CD4-positive, alpha-beta memory T cell (primary cell): Measurements from ENCODE around the gene CCDC102A. TPM values are rescaled to one million over a fixed set of nuclear protein-coding genes. Genes with fewer than 3 reads are reported as not detected.

Experiments used
- CTCF ChIA-PET: fragments of 350-600 bp; sonication (Branson Sonifier 250); formaldehyde crosslinking; loops from one replicate; lab custom pipeline; 2021; ENCODE audit warnings: inconsistent platforms; ENCODE audit not compliant: partially characterized antibody; lab: Charles Lee
- POLR2A ChIA-PET: fragments of 350-600 bp; sonication (Branson Sonifier 250); formaldehyde crosslinking; loops from one replicate; lab custom pipeline; 2021; ENCODE audit not compliant: partially characterized antibody; lab: Charles Lee
- DNase-seq, 5 donors: peaks; one replicate each; pipeline versions ENCODE4 v3.0.0 to v3.0.0-alpha.2; 2020 to 2022; ENCODE audit warnings: mixed read lengths in 1 of 5
- H3K27ac ChIP-seq: one replicate; pipeline ENCODE4 v1.7.0; 2013; ENCODE audit warnings: low read depth, low read length
- H3K27me3 ChIP-seq: 2 replicates; pipeline ENCODE4 v1.7.0; 2013; ENCODE audit warnings: mild to moderate bottlenecking, low read length, moderate library complexity; ENCODE audit not compliant: insufficient read depth
- H3K36me3 ChIP-seq: 2 replicates; pipeline ENCODE4 v1.7.0; 2013; ENCODE audit warnings: mild to moderate bottlenecking, low read length, moderate library complexity; ENCODE audit not compliant: insufficient read depth
- H3K4me1 ChIP-seq: 2 replicates; pipeline ENCODE4 v1.7.0; 2013; ENCODE audit warnings: mild to moderate bottlenecking, low read length, moderate library complexity; ENCODE audit not compliant: insufficient read depth
- H3K4me3 ChIP-seq, 2 donors: one replicate each; pipeline ENCODE4 v1.7.0; 2013; ENCODE audit warnings: low read length in 2 of 2, mild to moderate bottlenecking in 1 of 2
- H3K9me3 ChIP-seq, 2 donors: one replicate each; pipeline ENCODE4 v1.7.0; 2013; ENCODE audit warnings: low read length in 2 of 2, control low read depth in 1 of 2; ENCODE audit not compliant: control insufficient read depth in 1 of 2
- H3K27ac Mint-ChIP-seq, 7 donors: one replicate each; pipeline ENCODE4 v1.8.0; 2020 to 2021; ENCODE audit warnings: mixed read lengths in 7 of 7, mild to moderate bottlenecking in 6 of 7, inconsistent platforms in 3 of 7, moderate library complexity in 3 of 7
- H3K27me3 Mint-ChIP-seq, 2 donors: one replicate each; pipeline ENCODE4 v1.8.0; 2020 to 2021; ENCODE audit warnings: mixed read lengths in 2 of 2
- H3K36me3 Mint-ChIP-seq, 2 donors: one replicate each; pipeline ENCODE4 v1.8.0; 2020 to 2021; ENCODE audit warnings: mixed read lengths in 2 of 2, inconsistent platforms in 1 of 2, mild to moderate bottlenecking in 1 of 2
- H3K4me1 Mint-ChIP-seq, 4 donors: one replicate each; pipeline ENCODE4 v1.8.0; 2020 to 2021; ENCODE audit warnings: mixed read lengths in 4 of 4, mild to moderate bottlenecking in 1 of 4
- H3K4me3 Mint-ChIP-seq, 8 donors: one replicate each; pipeline ENCODE4 v1.8.0; 2020 to 2021; ENCODE audit warnings: mixed read lengths in 8 of 8, mild to moderate bottlenecking in 7 of 8, moderate library complexity in 6 of 8, inconsistent platforms in 3 of 8
- H3K9me3 Mint-ChIP-seq, 8 donors: one replicate each; pipeline ENCODE4 v1.8.0; 2020 to 2021; ENCODE audit warnings: mixed read lengths in 8 of 8, mild to moderate bottlenecking in 5 of 8, inconsistent platforms in 3 of 8, moderate library complexity in 1 of 8
- intact Hi-C: fragments of 100-400 bp; cut with micrococcal nuclease; formaldehyde crosslinking; loops from one replicate; pipeline ENCODE4 v1.15.1; 2023
- polyA plus RNA-seq, 2 donors: library from polyadenylated mRNA; unstranded; fragments of 300-500 nt; fragmentation: Illumina TruSeq; gene quantifications; one replicate each; pipeline ENCODE4 v1.2.3, GENCODE V29; 2021
- total RNA-seq, 2 experiments: library from RNA; stranded (reverse); gene quantifications; one replicate each; pipeline ENCODE4 v1.2.3, GENCODE V29; 2021

The CCDC102A gene
- total and polyA plus RNA-seq, 4 experiments from 2014 or later, result 1.2 to 9.9 (median 5.1) TPM

GRCh38 chr16:57529391-57530103 is 6.8 kb downstream of the CCDC102A start:
- H3K27ac Mint-ChIP-seq, result peak overlapping the region; percentile 92 to 97 (median 96)
- H3K27me3 ChIP-seq, result no peaks in the 10 kb centered on the region
- no peaks in the 10 kb centered on the region for H3K27me3 Mint-ChIP-seq
- H3K36me3 ChIP-seq, result no peaks in the 10 kb centered on the region
- H3K4me3 Mint-ChIP-seq, result peak overlapping the region in 7 of 8 donors; percentile 77 to 89 (median 82)
- peaks cover 9 to 13% of the 10 kb centered on the region in 2 donors for H3K36me3 Mint-ChIP-seq
- intact Hi-C loops, result no loop called here
- POLR2A ChIA-PET, result interaction anchor here (1.0 to 1.5 kb wide), 6 partner anchors 9 to 67 kb away, joined by 3 to 9 read pairs (median 6); partner anchors contain the start of gene POLR2C
- peaks cover 46 to 55% (median 50%) of the 10 kb centered on the region in 4 donors for H3K4me1 Mint-ChIP-seq
- H3K9me3 ChIP-seq, result no peaks in the 10 kb centered on the region
- no peak overlapping the region for H3K4me3 ChIP-seq
- H3K27ac ChIP-seq, result peak overlapping the region; percentile 60
- H3K4me1 ChIP-seq, result peaks cover 54% of the 10 kb centered on the region
- no peak for DNase-seq
- CTCF ChIA-PET, result interaction anchor here (0.7 to 3.6 kb wide), 3 partner anchors 10 to 229 kb away, joined by 3 to 28 read pairs (median 12); no protein-coding TSS in a partner anchor
- peaks cover 0 to 2% (median 0%) of the 10 kb centered on the region in 8 donors for H3K9me3 Mint-ChIP-seq

GRCh38 chr16:57528499-57529390 is 7.6 kb downstream of the CCDC102A start:
- Histone ChIP-seq H3K27ac (no peak overlapping the region), H3K4me3 (no peak overlapping the region), H3K9me3 (no peaks in the 10 kb centered on the region), H3K27me3 (no peaks in the 10 kb centered on the region), H3K4me1 (peaks cover 46% of the 10 kb centered on the region), H3K36me3 (no peaks in the 10 kb centered on the region)
- peaks cover 9 to 13% of the 10 kb centered on the region in 2 donors for H3K36me3 Mint-ChIP-seq
- DNase-seq, result no peak
- H3K27me3 Mint-ChIP-seq, result no peaks in the 10 kb centered on the region
- ChIA-PET POLR2A (no interaction called here), CTCF (interaction anchor here (1.2 to 2.5 kb wide), 3 partner anchors 9 to 110 kb away, joined by 3 to 12 read pairs (median 5); no protein-coding TSS in a partner anchor)
- peaks cover 38 to 47% (median 42%) of the 10 kb centered on the region in 4 donors for H3K4me1 Mint-ChIP-seq
- peak overlapping the region in 1 of 8 donors; percentile 89 for H3K4me3 Mint-ChIP-seq
- intact Hi-C loops, result no loop called here
- H3K27ac Mint-ChIP-seq, result peak overlapping the region in 1 of 7 donors; percentile 97
- no peaks in the 10 kb centered on the region for H3K9me3 Mint-ChIP-seq

GRCh38 chr16:57527610-57528360 is 8.6 kb downstream of the CCDC102A start:
- intact Hi-C loops, result no loop called here
- no peaks in the 10 kb centered on the region for H3K9me3 Mint-ChIP-seq
- H3K4me1 ChIP-seq, result peaks cover 36% of the 10 kb centered on the region

GRCh38 chr16:57527027-57527426 is 9.3 kb downstream of the CCDC102A start:
- no peak overlapping the region for H3K27ac Mint-ChIP-seq
- no peaks in the 10 kb centered on the region for H3K27me3 Mint-ChIP-seq

More at GRCh38 chr16:57527610-57528360, 8.6 kb downstream of the CCDC102A start:
- Histone ChIP-seq H3K36me3 (no peaks in the 10 kb centered on the region), H3K27ac (no peak overlapping the region), H3K27me3 (no peaks in the 10 kb centered on the region), H3K9me3 (no peaks in the 10 kb centered on the region), H3K4me3 (no peak overlapping the region)
- Mint-ChIP-seq H3K4me1 (peaks cover 32 to 37% (median 34%) of the 10 kb centered on the region in 4 donors), H3K4me3 (no peak overlapping the region), H3K27ac (peak overlapping the region in 1 of 7 donors; percentile 46), H3K27me3 (no peaks in the 10 kb centered on the region), H3K36me3 (peaks cover 9 to 13% of the 10 kb centered on the region in 2 donors)
- CTCF ChIA-PET, result interaction anchor here (1.2 to 2.5 kb wide), 4 partner anchors 8 to 109 kb away, joined by 3 to 12 read pairs (median 4); no protein-coding TSS in a partner anchor
- POLR2A ChIA-PET, result interaction anchor here (1.5 kb wide), 1 partner anchor 9 kb away, joined by 6 read pairs; the partner anchor contains the start of gene CCDC102A
- no peak for DNase-seq

GRCh38 chr16:57526498-57526897 is 9.9 kb downstream of the CCDC102A start:
- H3K27me3 ChIP-seq, result no peaks in the 10 kb centered on the region
- Mint-ChIP-seq H3K36me3 (peaks cover 9 to 13% of the 10 kb centered on the region in 2 donors), H3K4me3 (no peak overlapping the region), H3K27ac (peak overlapping the region in 2 of 7 donors; percentile 24 to 66), H3K9me3 (no peaks in the 10 kb centered on the region), H3K4me1 (peaks cover 21 to 24% (median 22%) of the 10 kb centered on the region in 4 donors), H3K27me3 (no peaks in the 10 kb centered on the region)
- DNase-seq, result no peak
- no peak overlapping the region for H3K27ac ChIP-seq
- CTCF ChIA-PET, result interaction anchor here (0.7 to 1.1 kb wide), 2 partner anchors 10 to 64 kb away, joined by 3 read pairs; partner anchors contain the start of gene CCDC102A
- intact Hi-C loops, result no loop called here
- H3K4me1 ChIP-seq, result peaks cover 23% of the 10 kb centered on the region
- no peak overlapping the region for H3K4me3 ChIP-seq
- H3K9me3 ChIP-seq, result no peaks in the 10 kb centered on the region
- POLR2A ChIA-PET, result interaction anchor here (0.9 to 1.5 kb wide), 2 partner anchors 9 to 10 kb away, joined by 4 to 6 read pairs; partner anchors contain the start of gene CCDC102A
- H3K36me3 ChIP-seq, result no peaks in the 10 kb centered on the region

More at GRCh38 chr16:57527027-57527426, 9.3 kb downstream of the CCDC102A start:
- CTCF ChIA-PET, result interaction anchor here (0.7 to 2.5 kb wide), 4 partner anchors 8 to 65 kb away, joined by 3 to 12 read pairs (median 3); partner anchors contain the start of gene CCDC102A
- Histone ChIP-seq H3K4me1 (peaks cover 29% of the 10 kb centered on the region), H3K27ac (no peak overlapping the region), H3K27me3 (no peaks in the 10 kb centered on the region), H3K9me3 (no peaks in the 10 kb centered on the region), H3K4me3 (no peak overlapping the region), H3K36me3 (no peaks in the 10 kb centered on the region)
- H3K4me3 Mint-ChIP-seq, result no peak overlapping the region
- POLR2A ChIA-PET, result interaction anchor here (1.5 kb wide), 1 partner anchor 10 kb away, joined by 6 read pairs; the partner anchor contains the start of gene CCDC102A
- DNase-seq, result no peak
- H3K36me3 Mint-ChIP-seq, result peaks cover 9 to 13% of the 10 kb centered on the region in 2 donors
- no peaks in the 10 kb centered on the region for H3K9me3 Mint-ChIP-seq
- intact Hi-C loops, result no loop called here
- peaks cover 26 to 29% (median 27%) of the 10 kb centered on the region in 4 donors for H3K4me1 Mint-ChIP-seq

- Mint-ChIP-seq H3K4me1 (peaks cover 14 to 17% (median 15%) of the 10 kb centered on the region in 4 donors), H3K27me3 (no peaks in the 10 kb centered on the region), H3K4me3 (no peak overlapping the region), H3K36me3 (peaks cover 9 to 13% of the 10 kb centered on the region in 2 donors), H3K27ac (no peak overlapping the region), H3K9me3 (no peaks in the 10 kb centered on the region)
- ChIA-PET POLR2A (interaction anchor here (0.9 kb wide), 1 partner anchor 10 kb away, joined by 4 read pairs; no protein-coding TSS in a partner anchor), CTCF (interaction anchor here (1.0 to 1.7 kb wide), 2 partner anchors 9 to 12 kb away, joined by 3 to 4 read pairs; no protein-coding TSS in a partner anchor)
- Histone ChIP-seq H3K4me3 (no peak overlapping the region), H3K4me1 (peaks cover 16% of the 10 kb centered on the region), H3K27ac (no peak overlapping the region), H3K27me3 (no peaks in the 10 kb centered on the region), H3K9me3 (no peaks in the 10 kb centered on the region), H3K36me3 (no peaks in the 10 kb centered on the region)
- no peak for DNase-seq
- intact Hi-C loops, result no loop called here
These were observed 10.6 kb downstream of the CCDC102A start for GRCh38 chr16:57525761-57526160.
